Stimulated activated CD4-positive, alpha-beta T cell treated with anti-CD3 and anti-CD28 coated beads, TNF-alpha, amount 100 ng/mL, for 4 hours (primary cell): Measurements from ENCODE around the gene TSC2.

Source experiments
- DNase-seq, 3 experiments: peaks; one replicate each; pipeline ENCODE4 v3.0.0-alpha.2; 2020; ENCODE audit warnings: low read depth in 3 of 3

Gene TSC2

DNA sequence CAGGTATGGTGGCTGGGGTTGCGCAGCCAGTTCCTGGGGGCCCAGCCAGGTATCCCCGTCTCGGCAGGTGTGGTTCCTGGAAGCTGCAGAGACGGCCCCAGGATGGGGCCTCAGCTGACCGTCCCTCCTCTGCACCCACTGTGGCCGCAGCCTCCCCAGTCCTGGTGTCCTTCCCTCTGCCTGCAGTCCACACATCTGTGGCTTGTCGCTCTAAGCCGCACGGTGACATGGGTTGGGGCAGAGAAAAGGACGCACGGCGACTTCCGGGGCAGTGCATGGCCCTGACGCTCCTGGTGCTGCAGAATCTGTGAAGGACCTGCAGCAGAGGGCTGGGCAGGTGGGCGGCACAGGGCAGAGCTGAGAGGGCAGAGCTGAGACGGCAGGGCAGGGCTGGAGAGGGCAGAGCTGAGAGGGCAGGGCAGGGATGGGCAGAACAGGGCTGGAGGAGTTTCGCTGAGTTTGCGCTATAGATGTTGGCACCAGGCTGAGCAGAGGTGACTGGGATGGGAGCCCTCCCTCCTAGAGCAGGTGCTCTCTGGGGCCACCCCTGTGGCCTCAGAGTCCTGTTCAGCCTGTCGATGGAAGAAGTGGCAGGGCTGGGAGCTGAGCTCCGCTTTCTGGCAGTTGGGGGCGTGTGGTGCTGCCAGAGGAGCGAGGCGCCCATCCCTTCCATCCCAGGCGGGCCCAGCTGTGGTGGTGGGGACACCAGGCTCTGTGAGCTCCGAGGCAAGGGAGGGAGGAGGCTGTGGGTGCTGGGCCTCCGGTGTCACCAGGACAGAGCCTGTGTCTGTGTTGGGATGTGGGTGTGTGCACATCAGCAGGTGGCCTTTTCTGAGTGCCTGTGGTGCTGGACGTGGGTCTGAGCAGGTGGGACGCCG is 23.0 kb downstream of the TSC2 start:
- DNase-seq = no peak

- no peak for DNase-seq
These were observed 23.8 kb downstream of the TSC2 start for GRCh38 chr16:2071454-2072202.

DNA sequence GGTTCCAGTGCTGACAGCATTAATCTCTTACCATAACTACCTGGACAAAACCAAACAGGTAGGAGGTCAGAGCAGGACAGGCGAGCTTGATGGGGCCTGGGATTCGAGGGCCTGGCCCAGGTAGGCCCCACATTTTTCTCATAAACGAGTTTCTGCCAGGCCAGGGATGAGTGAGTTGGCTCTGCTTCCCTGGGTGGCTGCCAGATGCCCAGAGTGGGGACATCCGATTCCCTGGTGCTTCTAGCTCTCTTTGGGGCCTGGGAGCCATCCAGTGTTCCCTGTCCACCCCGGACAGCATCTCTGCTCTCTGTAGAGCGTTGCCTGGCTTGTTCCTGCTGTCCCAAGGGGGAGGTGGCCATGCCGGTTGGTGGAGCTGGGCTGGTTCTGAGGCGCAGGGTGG is 25.1 kb downstream of the TSC2 start:
- DNase-seq = no peak

GRCh38 chr16:2074071-2074470 is 26.3 kb downstream of the TSC2 start:
- DNase-seq = no peak

GRCh38 chr16:2075631-2076030 is 27.8 kb downstream of the TSC2 start:
- no peak for DNase-seq

GRCh38 chr16:2076072-2076865 is 28.5 kb downstream of the TSC2 start:
- no peak for DNase-seq

DNA sequence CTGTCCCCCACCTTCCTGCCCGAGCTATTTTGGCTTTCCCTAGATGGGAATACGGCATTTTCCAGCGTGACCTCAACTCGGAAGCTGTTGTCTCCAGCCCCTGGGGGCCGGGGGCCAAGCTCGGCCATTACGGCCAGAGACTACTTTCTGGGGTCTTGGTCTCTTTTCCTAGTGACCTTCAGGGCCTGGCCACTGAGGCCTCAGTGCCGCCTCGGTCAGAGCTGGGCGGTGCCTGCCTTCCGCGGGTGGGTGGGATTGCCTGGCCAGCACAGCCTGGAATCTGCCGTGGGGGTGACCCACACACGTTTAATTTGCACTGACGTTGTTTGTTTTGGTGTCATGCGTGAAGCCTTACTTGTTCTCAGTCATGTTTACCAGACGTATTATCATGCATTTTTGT is 29.2 kb downstream of the TSC2 start:
- DNase-seq = no peak

GRCh38 chr16:2077696-2078095 is 29.9 kb downstream of the TSC2 start:
- DNase-seq = no peak

DNA sequence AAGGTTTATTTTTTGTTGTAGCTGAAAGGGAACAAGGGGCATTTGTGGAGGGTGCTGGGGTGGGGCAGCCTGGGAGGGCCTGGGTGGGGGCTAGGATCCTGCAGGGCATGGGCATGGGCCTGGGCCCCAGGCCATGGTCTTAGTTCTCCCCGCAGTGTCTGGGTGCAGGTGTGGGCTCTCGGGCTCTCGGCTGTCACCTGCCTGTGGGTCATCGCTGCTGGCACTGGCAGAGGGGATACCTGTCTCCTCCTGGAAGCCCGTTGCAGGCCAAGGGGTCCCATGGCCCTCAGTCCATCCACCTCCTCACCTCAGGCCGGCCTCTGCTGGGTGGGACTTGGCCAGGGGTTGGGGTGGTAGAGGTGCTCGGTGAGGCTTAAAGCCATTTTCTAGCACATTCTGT is 30.3 kb downstream of the TSC2 start:
- no peak for DNase-seq

DNA sequence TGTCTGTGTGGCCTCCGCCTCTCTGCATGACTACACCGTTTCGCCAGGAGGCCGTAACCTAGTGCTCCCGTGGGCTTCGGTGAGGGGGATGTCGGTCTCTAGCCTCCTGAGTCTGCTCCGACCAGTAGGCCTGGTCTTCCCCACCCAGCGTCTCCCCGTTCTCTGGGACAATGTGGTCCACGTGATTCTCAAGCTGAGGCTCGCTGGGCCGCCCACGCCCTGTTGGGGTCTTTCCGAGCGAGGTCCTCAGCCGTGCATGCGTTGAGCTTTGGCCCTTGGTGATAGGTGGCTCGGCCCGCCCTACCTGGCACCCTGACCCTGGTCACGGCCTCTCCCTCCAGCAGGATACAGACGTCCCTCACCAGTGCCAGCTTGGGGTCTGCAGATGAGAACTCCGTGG is 30.9 kb downstream of the TSC2 start:
- DNase-seq = no peak

GRCh38 chr16:2079311-2079800 is 31.6 kb downstream of the TSC2 start:
- DNase-seq = no peak

- DNase-seq = no peak
These were observed 32.2 kb downstream of the TSC2 start for GRCh38 chr16:2079991-2080390.

GRCh38 chr16:2081201-2082084 is 33.7 kb downstream of the TSC2 start:
- DNase-seq = no peak

- no peak for DNase-seq
These were observed 34.6 kb downstream of the TSC2 start for GRCh38 chr16:2082171-2082982.

GRCh38 chr16:2082983-2083364 is 35.2 kb downstream of the TSC2 start:
- DNase-seq = no peak

- no peak for DNase-seq
These were observed 35.6 kb downstream of the TSC2 start for GRCh38 chr16:2083409-2083808.

DNA sequence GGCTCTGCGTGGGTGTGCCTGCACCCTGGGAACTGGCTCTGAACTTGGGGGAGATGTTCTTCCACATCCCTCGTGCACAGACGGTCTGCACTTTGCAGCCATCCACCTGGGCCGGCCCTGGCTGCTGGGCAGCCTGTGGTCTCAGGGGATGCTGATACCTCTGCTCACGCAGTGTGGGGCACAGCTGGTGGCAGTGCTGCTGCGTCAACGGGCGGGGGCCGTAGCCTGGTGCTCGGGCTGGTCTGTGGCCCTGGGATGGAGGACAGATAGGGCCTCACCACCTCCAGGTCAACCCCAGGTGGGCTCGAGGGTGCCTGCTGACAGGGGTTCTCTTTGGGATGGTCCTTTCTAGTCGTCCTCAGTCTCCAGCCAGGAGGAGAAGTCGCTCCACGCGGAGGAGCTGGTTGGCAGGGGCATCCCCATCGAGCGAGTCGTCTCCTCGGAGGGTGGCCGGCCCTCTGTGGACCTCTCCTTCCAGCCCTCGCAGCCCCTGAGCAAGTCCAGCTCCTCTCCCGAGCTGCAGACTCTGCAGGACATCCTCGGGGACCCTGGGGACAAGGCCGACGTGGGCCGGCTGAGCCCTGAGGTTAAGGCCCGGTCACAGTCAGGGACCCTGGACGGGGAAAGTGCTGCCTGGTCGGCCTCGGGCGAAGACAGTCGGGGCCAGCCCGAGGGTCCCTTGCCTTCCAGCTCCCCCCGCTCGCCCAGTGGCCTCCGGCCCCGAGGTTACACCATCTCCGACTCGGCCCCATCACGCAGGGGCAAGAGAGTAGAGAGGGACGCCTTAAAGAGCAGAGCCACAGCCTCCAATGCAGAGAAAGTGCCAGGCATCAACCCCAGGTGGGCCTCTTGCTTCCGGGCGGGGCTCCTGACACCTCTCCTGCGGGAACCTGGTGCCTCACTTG is 36.3 kb downstream of the TSC2 start:
- DNase-seq = no peak

GRCh38 chr16:2084895-2085625 is 37.3 kb downstream of the TSC2 start:
- DNase-seq = no peak

DNA sequence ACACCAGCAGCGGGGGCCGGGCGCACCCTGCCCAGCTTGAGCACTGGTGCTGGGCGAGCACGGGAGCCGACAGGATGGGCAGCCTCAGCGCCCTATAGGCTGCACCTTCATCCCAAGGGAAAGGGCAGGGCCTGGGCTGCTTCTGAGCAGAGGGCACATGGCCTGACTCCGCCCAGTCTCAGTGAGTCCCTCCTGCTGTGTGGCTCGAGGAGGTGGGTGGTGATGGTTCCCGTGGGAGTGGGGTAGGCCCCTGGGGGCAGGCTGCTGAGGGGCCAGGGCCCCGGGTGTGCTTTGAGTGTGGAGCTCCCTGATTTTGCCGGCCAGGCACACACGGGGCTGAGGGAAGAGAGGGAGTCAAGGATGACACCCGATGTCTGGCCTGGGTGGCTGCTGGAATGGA is 37.9 kb downstream of the TSC2 start:
- DNase-seq = no peak
